ENCODE measurements around the gene RBFA. TPM values are rescaled to one million over a fixed set of nuclear protein-coding genes. Genes with fewer than 3 reads are reported as not detected.

Gene RBFA
- total and polyA plus RNA-seq, 10 of the 15 experiments (the other 5 are each of a cell fraction or from before 2014, with no cell fraction given): 7.2 to 56.0 (median 37.7) TPM

Other genes starting within 250 kb of the RBFA start
- gene KCNG2, start 236.5 kb upstream of the RBFA start, total RNA-seq (2014; rRNA removed): 0.23 TPM in 1 of 2 replicates, not detected in the other
- gene KCNG2, start 236.5 kb upstream of the RBFA start, total RNA-seq (2014; rRNA removed; fragmentation: Illumina TruSeq; extraction: Trizol): not detected in 2 replicates
- gene KCNG2, start 236.5 kb upstream of the RBFA start, total RNA-seq (2021): not detected in 2 replicates
- not detected in 2 replicates for gene KCNG2, start 236.5 kb upstream of the RBFA start, polyA plus RNA-seq (2011; rRNA removed)
- not detected in 2 replicates for gene KCNG2, start 236.5 kb upstream of the RBFA start, polyA plus RNA-seq (2014; fragmentation: Illumina TruSeq; extraction: Trizol)
- gene KCNG2, start 236.5 kb upstream of the RBFA start, polyA plus RNA-seq (2014; fragmentation: Nextera tagmentation; extraction: Ambion mirVana): not detected
- gene KCNG2, start 236.5 kb upstream of the RBFA start, polyA plus RNA-seq (2014; rRNA removed): not detected in 2 replicates
- gene KCNG2, start 236.5 kb upstream of the RBFA start, polyA plus RNA-seq (2016; fragmentation: Nextera tagmentation; extraction: Ambion mirVana): under 1 TPM in 1 of 2 experiments, not detected in 1; 0.20 TPM
- gene SLC66A2, start 82.8 kb upstream of the RBFA start, total RNA-seq (2014; rRNA removed): 36.7 and 40.2 TPM in 2 replicates
- gene SLC66A2, start 82.8 kb upstream of the RBFA start, total RNA-seq (2014; rRNA removed; fragmentation: Illumina TruSeq; extraction: Trizol): 12.3 TPM in 2 replicates
- gene SLC66A2, start 82.8 kb upstream of the RBFA start, total RNA-seq (2021): 41.0 and 42.5 TPM in 2 replicates
- 9.4 and 17.3 TPM in 2 replicates for gene SLC66A2, start 82.8 kb upstream of the RBFA start, polyA plus RNA-seq (2011; rRNA removed)
- 1.2 and 5.9 TPM in 2 replicates for gene SLC66A2, start 82.8 kb upstream of the RBFA start, polyA plus RNA-seq (2014; fragmentation: Illumina TruSeq; extraction: Trizol)
- gene SLC66A2, start 82.8 kb upstream of the RBFA start, polyA plus RNA-seq (2014; fragmentation: Nextera tagmentation; extraction: Ambion mirVana): 1 to 10 TPM in 1 of 2 experiments, under 1 TPM in 1; 0.69 to 2.7 TPM
- 42.5 and 44.3 TPM in 2 replicates for gene SLC66A2, start 82.8 kb upstream of the RBFA start, polyA plus RNA-seq (2014; rRNA removed)
- 10 to 100 TPM in 1 of 2 experiments, 1 to 10 TPM in 1; 3.6 to 23.1 TPM for gene SLC66A2, start 82.8 kb upstream of the RBFA start, polyA plus RNA-seq (2016; fragmentation: Nextera tagmentation; extraction: Ambion mirVana)
- gene HSBP1L1, start 69.8 kb upstream of the RBFA start, total RNA-seq (2014; rRNA removed): 10.1 and 12.8 TPM in 2 replicates
- 6.7 TPM in 2 replicates for gene HSBP1L1, start 69.8 kb upstream of the RBFA start, total RNA-seq (2014; rRNA removed; fragmentation: Illumina TruSeq; extraction: Trizol)
- 4.9 and 5.7 TPM in 2 replicates for gene HSBP1L1, start 69.8 kb upstream of the RBFA start, total RNA-seq (2021)
- 0.14 TPM in 1 of 2 replicates, not detected in the other for gene HSBP1L1, start 69.8 kb upstream of the RBFA start, polyA plus RNA-seq (2011; rRNA removed)
- gene HSBP1L1, start 69.8 kb upstream of the RBFA start, polyA plus RNA-seq (2014; fragmentation: Illumina TruSeq; extraction: Trizol): 7.0 and 7.7 TPM in 2 replicates
- 1 to 10 TPM in 1 of 2 experiments, under 1 TPM in 1; 0.97 to 2.1 TPM for gene HSBP1L1, start 69.8 kb upstream of the RBFA start, polyA plus RNA-seq (2014; fragmentation: Nextera tagmentation; extraction: Ambion mirVana)
- 13.4 and 14.0 TPM in 2 replicates for gene HSBP1L1, start 69.8 kb upstream of the RBFA start, polyA plus RNA-seq (2014; rRNA removed)
- 1 to 10 TPM; 6.9 to 9.1 TPM for gene HSBP1L1, start 69.8 kb upstream of the RBFA start, polyA plus RNA-seq (2016; fragmentation: Nextera tagmentation; extraction: Ambion mirVana)
- gene TXNL4A, start 45.9 kb upstream of the RBFA start, total RNA-seq (2014; rRNA removed): 84.5 and 91.4 TPM in 2 replicates
- 111 and 122 TPM in 2 replicates for gene TXNL4A, start 45.9 kb upstream of the RBFA start, total RNA-seq (2014; rRNA removed; fragmentation: Illumina TruSeq; extraction: Trizol)
- 178 and 181 TPM in 2 replicates for gene TXNL4A, start 45.9 kb upstream of the RBFA start, total RNA-seq (2021)
- 172 and 173 TPM in 2 replicates for gene TXNL4A, start 45.9 kb upstream of the RBFA start, polyA plus RNA-seq (2011; rRNA removed)
- 18.0 and 62.9 TPM in 2 replicates for gene TXNL4A, start 45.9 kb upstream of the RBFA start, polyA plus RNA-seq (2014; fragmentation: Illumina TruSeq; extraction: Trizol)
- 100 to 1,000 TPM in 1 of 2 experiments, 10 to 100 TPM in 1; 38.4 to 132 TPM for gene TXNL4A, start 45.9 kb upstream of the RBFA start, polyA plus RNA-seq (2014; fragmentation: Nextera tagmentation; extraction: Ambion mirVana)
- gene TXNL4A, start 45.9 kb upstream of the RBFA start, polyA plus RNA-seq (2014; rRNA removed): 125 and 127 TPM in 2 replicates
- gene TXNL4A, start 45.9 kb upstream of the RBFA start, polyA plus RNA-seq (2016; fragmentation: Nextera tagmentation; extraction: Ambion mirVana): 100 to 1,000 TPM; 307 to 329 TPM
- 18.0 and 18.6 TPM in 2 replicates for gene ADNP2, start 74.8 kb downstream of the RBFA start, total RNA-seq (2014; rRNA removed)
- gene ADNP2, start 74.8 kb downstream of the RBFA start, total RNA-seq (2014; rRNA removed; fragmentation: Illumina TruSeq; extraction: Trizol): 16.2 and 17.8 TPM in 2 replicates
- 25.1 and 26.7 TPM in 2 replicates for gene ADNP2, start 74.8 kb downstream of the RBFA start, total RNA-seq (2021)
- 9.9 and 14.1 TPM in 2 replicates for gene ADNP2, start 74.8 kb downstream of the RBFA start, polyA plus RNA-seq (2011; rRNA removed)
- gene ADNP2, start 74.8 kb downstream of the RBFA start, polyA plus RNA-seq (2014; fragmentation: Illumina TruSeq; extraction: Trizol): 18.2 and 20.0 TPM in 2 replicates
- 10 to 100 TPM in 1 of 2 experiments, 1 to 10 TPM in 1; 6.9 to 13.1 TPM for gene ADNP2, start 74.8 kb downstream of the RBFA start, polyA plus RNA-seq (2014; fragmentation: Nextera tagmentation; extraction: Ambion mirVana)
- gene ADNP2, start 74.8 kb downstream of the RBFA start, polyA plus RNA-seq (2014; rRNA removed): 12.8 and 13.0 TPM in 2 replicates
- 1 to 10 TPM; 3.7 to 9.3 TPM for gene ADNP2, start 74.8 kb downstream of the RBFA start, polyA plus RNA-seq (2016; fragmentation: Nextera tagmentation; extraction: Ambion mirVana)
- gene PARD6G, start 213.1 kb downstream of the RBFA start, total RNA-seq (2014; rRNA removed): 0.62 and 0.65 TPM in 2 replicates
- 0.40 and 0.55 TPM in 2 replicates for gene PARD6G, start 213.1 kb downstream of the RBFA start, total RNA-seq (2014; rRNA removed; fragmentation: Illumina TruSeq; extraction: Trizol)
- gene PARD6G, start 213.1 kb downstream of the RBFA start, total RNA-seq (2021): 1.4 and 2.0 TPM in 2 replicates
- gene PARD6G, start 213.1 kb downstream of the RBFA start, polyA plus RNA-seq (2011; rRNA removed): 1.9 and 2.2 TPM in 2 replicates
- 0.41 and 0.59 TPM in 2 replicates for gene PARD6G, start 213.1 kb downstream of the RBFA start, polyA plus RNA-seq (2014; fragmentation: Illumina TruSeq; extraction: Trizol)
- under 1 TPM; 0.45 to 0.57 TPM for gene PARD6G, start 213.1 kb downstream of the RBFA start, polyA plus RNA-seq (2014; fragmentation: Nextera tagmentation; extraction: Ambion mirVana)
- gene PARD6G, start 213.1 kb downstream of the RBFA start, polyA plus RNA-seq (2014; rRNA removed): 1.2 and 1.4 TPM in 2 replicates
- 1 to 10 TPM in 1 of 2 experiments, under 1 TPM in 1; 0.20 to 1.3 TPM for gene PARD6G, start 213.1 kb downstream of the RBFA start, polyA plus RNA-seq (2016; fragmentation: Nextera tagmentation; extraction: Ambion mirVana)

Measured in GM12878 (cell line).